Naive thymus-derived CD8-positive, alpha-beta T cell (primary cell): ENCODE data around the gene CTNNBIP1. TPM values are rescaled to one million over a fixed set of nuclear protein-coding genes. Genes with fewer than 3 reads are reported as not detected.

Experiments used
- ATAC-seq, 2 donors: fragments of 150-1000 bp; cut with Tn5 transposase in 1 of 2; sonication (Bioruptor Pico), chemical (Tn5 transposase) in 1 of 2; 1 replicate in 1 of 2; 2 replicates in 1 of 2; pipeline ENCODE4 v1.10.0; 2021; ENCODE audit warnings: mild to moderate bottlenecking in 2 of 2, moderate library complexity in 2 of 2
- POLR2A ChIA-PET: fragments of 350-600 bp; sonication (Branson Sonifier 250); formaldehyde crosslinking; loops from one replicate; lab custom pipeline; 2021; ENCODE audit warnings: antibody characterized with exemption; lab: Charles Lee
- DNase-seq, 10 donors: peaks; one replicate each; pipeline versions ENCODE4 v3.0.0 to v3.0.0-alpha.2; 2020 to 2022
- H3K27ac Mint-ChIP-seq, 10 donors: one replicate each; pipeline ENCODE4 v1.8.0; 2020 to 2022; ENCODE audit warnings: mild to moderate bottlenecking in 10 of 10, mixed read lengths in 10 of 10, moderate library complexity in 4 of 10, inconsistent platforms in 1 of 10
- H3K27me3 Mint-ChIP-seq, 5 donors: one replicate each; pipeline ENCODE4 v1.8.0; 2021 to 2022; ENCODE audit warnings: mixed read lengths in 5 of 5
- H3K36me3 Mint-ChIP-seq, 3 donors: one replicate each; pipeline ENCODE4 v1.8.0; 2020 to 2022; ENCODE audit warnings: mixed read lengths in 3 of 3, mild to moderate bottlenecking in 2 of 3, inconsistent platforms in 1 of 3
- H3K4me1 Mint-ChIP-seq, 4 donors: one replicate each; pipeline ENCODE4 v1.8.0; 2021 to 2022; ENCODE audit warnings: mixed read lengths in 4 of 4
- H3K4me3 Mint-ChIP-seq, 10 donors: one replicate each; pipeline ENCODE4 v1.8.0; 2020 to 2022; ENCODE audit warnings: mild to moderate bottlenecking in 10 of 10, mixed read lengths in 10 of 10, moderate library complexity in 6 of 10, inconsistent platforms in 1 of 10
- H3K9me3 Mint-ChIP-seq, 9 donors: one replicate each; pipeline ENCODE4 v1.8.0; 2020 to 2022; ENCODE audit warnings: mixed read lengths in 9 of 9, mild to moderate bottlenecking in 3 of 9, inconsistent platforms in 1 of 9, moderate library complexity in 1 of 9
- polyA plus RNA-seq, 3 donors: library from polyadenylated mRNA; unstranded; fragments of 300-500 nt; fragmentation: Illumina TruSeq; gene quantifications; one replicate each; pipeline ENCODE4 v1.2.3, GENCODE V29; 2021
- total RNA-seq, 8 experiments: library from RNA in 2 of 8; stranded (reverse) in 2 of 8; gene quantifications; one replicate each; pipeline ENCODE4 v1.2.3 and lab custom pipeline; 2021 to 2026

CTNNBIP1 gene
- total and polyA plus RNA-seq, 5 experiments from 2014 or later: 7.0 to 17.1 (median 8.9) TPM

- Mint-ChIP-seq H3K27me3 (no peaks in the 10 kb centered on the region), H3K27ac (no peak overlapping the region), H3K4me1 (peaks cover 0 to 4% (median 1%) of the 10 kb centered on the region in 4 donors), H3K9me3 (peaks cover 0 to under 1% (median 0%) of the 10 kb centered on the region in 9 donors), H3K4me3 (no peak overlapping the region), H3K36me3 (peaks cover 0 to 14% (median 6%) of the 10 kb centered on the region in 3 donors)
- POLR2A ChIA-PET: interaction anchor here (0.6 kb wide), 3 partner anchors 14 to 233 kb away, joined by 3 to 5 read pairs (median 4); no protein-coding TSS in a partner anchor
- ATAC-seq: no peak
- DNase-seq: no peak
Observed at GRCh38 chr1:9859281-9860014, 50.6 kb downstream of the CTNNBIP1 start.

- ATAC-seq (no peak), DNase-seq (no peak)
- Mint-ChIP-seq H3K27me3 (no peaks in the 10 kb centered on the region), H3K36me3 (peaks cover 4 to 21% (median 13%) of the 10 kb centered on the region in 3 donors), H3K27ac (no peak overlapping the region), H3K9me3 (peaks cover 0 to 10% (median 2%) of the 10 kb centered on the region in 9 donors), H3K4me3 (no peak overlapping the region), H3K4me1 (peaks cover 0 to 4% (median 1%) of the 10 kb centered on the region in 4 donors)
- POLR2A ChIA-PET: interaction anchor here (0.6 kb wide), 1 partner anchor 232 kb away, joined by 5 read pairs; no protein-coding TSS in a partner anchor
Observed at GRCh38 chr1:9858293-9859035, 51.6 kb downstream of the CTNNBIP1 start.

- DNase-seq (no peak), ATAC-seq (no peak)
- Mint-ChIP-seq H3K4me1 (peaks cover 4 to 17% (median 8%) of the 10 kb centered on the region in 4 donors), H3K36me3 (peaks cover 6 to 24% (median 15%) of the 10 kb centered on the region in 3 donors), H3K27me3 (peaks cover 0 to 2% (median 0%) of the 10 kb centered on the region in 5 donors), H3K4me3 (no peak overlapping the region), H3K27ac (no peak overlapping the region), H3K9me3 (peaks cover 0 to 11% (median 2%) of the 10 kb centered on the region in 9 donors)
- POLR2A ChIA-PET: no interaction called here
Observed at GRCh38 chr1:9855186-9855585, 54.9 kb downstream of the CTNNBIP1 start.

GRCh38 chr1:9853249-9853595 lies 56.8 kb downstream of the CTNNBIP1 start:
- Mint-ChIP-seq H3K4me3 (no peak overlapping the region), H3K27ac (no peak overlapping the region), H3K27me3 (peaks cover 0 to 2% (median 0%) of the 10 kb centered on the region in 5 donors), H3K36me3 (peaks cover 6 to 20% (median 13%) of the 10 kb centered on the region in 3 donors), H3K4me1 (peaks cover 7 to 27% (median 15%) of the 10 kb centered on the region in 4 donors), H3K9me3 (peaks cover 0 to 11% (median 2%) of the 10 kb centered on the region in 9 donors)
- DNase-seq: no peak
- ATAC-seq: no peak
- POLR2A ChIA-PET: no interaction called here

GRCh38 chr1:9852410-9853248 lies 57.4 kb downstream of the CTNNBIP1 start:
- POLR2A ChIA-PET: interaction anchor here (0.7 kb wide), 1 partner anchor 125 kb away, joined by 3 read pairs; no protein-coding TSS in a partner anchor
- peaks cover 0 to 2% (median 0%) of the 10 kb centered on the region in 5 donors for H3K27me3 Mint-ChIP-seq

GRCh38 chr1:9852004-9852403 lies 58.1 kb downstream of the CTNNBIP1 start:
- peak overlapping the region in 3 of 10 donors; percentile 9 to 73 (median 39) for H3K4me3 Mint-ChIP-seq
- DNase-seq (no peak), ATAC-seq (no peak)
- H3K9me3 Mint-ChIP-seq: peaks cover 0 to 11% (median 2%) of the 10 kb centered on the region in 9 donors
- peaks cover 0 to 2% (median 0%) of the 10 kb centered on the region in 5 donors for H3K27me3 Mint-ChIP-seq
- POLR2A ChIA-PET: no interaction called here
- H3K27ac Mint-ChIP-seq: peak overlapping the region in 1 of 10 donors; percentile 24
- H3K36me3 Mint-ChIP-seq: peaks cover 6 to 17% (median 10%) of the 10 kb centered on the region in 3 donors
- H3K4me1 Mint-ChIP-seq: peaks cover 7 to 27% (median 19%) of the 10 kb centered on the region in 4 donors

More at GRCh38 chr1:9852410-9853248, 57.4 kb downstream of the CTNNBIP1 start:
- no peak for DNase-seq
- Mint-ChIP-seq H3K36me3 (peaks cover 6 to 17% (median 10%) of the 10 kb centered on the region in 3 donors), H3K27ac (no peak overlapping the region), H3K4me3 (no peak overlapping the region), H3K9me3 (peaks cover 0 to 11% (median 2%) of the 10 kb centered on the region in 9 donors), H3K4me1 (peaks cover 7 to 27% (median 19%) of the 10 kb centered on the region in 4 donors)
- ATAC-seq: no peak

- peak overlapping the region; percentile 67 to 88 (median 79) for H3K4me3 Mint-ChIP-seq
- peak overlapping the region in 6 of 10 donors; percentile 1 to 82 (median 27) for H3K27ac Mint-ChIP-seq
Observed at GRCh38 chr1:9850442-9851162, 59.5 kb downstream of the CTNNBIP1 start.

GRCh38 chr1:9849691-9850441 lies 60.2 kb downstream of the CTNNBIP1 start:
- peak; percentile 86 to 94 for ATAC-seq
- Mint-ChIP-seq H3K9me3 (peaks cover 0 to 11% (median 2%) of the 10 kb centered on the region in 9 donors), H3K36me3 (peaks cover 6 to 13% (median 8%) of the 10 kb centered on the region in 3 donors), H3K27ac (peak overlapping the region in 4 of 10 donors; percentile 1 to 69 (median 40)), H3K27me3 (peaks cover 0 to 2% (median 0%) of the 10 kb centered on the region in 5 donors), H3K4me3 (peak overlapping the region; percentile 67 to 88 (median 79)), H3K4me1 (peaks cover 7 to 27% (median 20%) of the 10 kb centered on the region in 4 donors)
- peak in 4 of 10 donors; percentile 39 to 67 (median 60) for DNase-seq
- POLR2A ChIA-PET: interaction anchor here (0.8 to 1.3 kb wide), 5 partner anchors 20 to 221 kb away, joined by 3 to 9 read pairs (median 4); no protein-coding TSS in a partner anchor

More at GRCh38 chr1:9850442-9851162, 59.5 kb downstream of the CTNNBIP1 start:
- H3K27me3 Mint-ChIP-seq: peaks cover 0 to 2% (median 0%) of the 10 kb centered on the region in 5 donors
- POLR2A ChIA-PET: interaction anchor here (0.8 to 1.3 kb wide), 5 partner anchors 21 to 222 kb away, joined by 3 to 9 read pairs (median 4); no protein-coding TSS in a partner anchor
- peaks cover 6 to 17% (median 10%) of the 10 kb centered on the region in 3 donors for H3K36me3 Mint-ChIP-seq
- DNase-seq: peak in 1 of 10 donors; percentile 16
- H3K9me3 Mint-ChIP-seq: peaks cover 0 to 11% (median 2%) of the 10 kb centered on the region in 9 donors
- peak; percentile 72 to 73 for ATAC-seq
- H3K4me1 Mint-ChIP-seq: peaks cover 7 to 28% (median 21%) of the 10 kb centered on the region in 4 donors

- Mint-ChIP-seq H3K27ac (peak overlapping the region in 3 of 10 donors; percentile 5 to 45 (median 19)), H3K9me3 (peaks cover 0 to 2% (median 0%) of the 10 kb centered on the region in 9 donors), H3K27me3 (peaks cover 0 to 2% (median 0%) of the 10 kb centered on the region in 5 donors), H3K36me3 (no peaks in the 10 kb centered on the region), H3K4me1 (peaks cover 7 to 27% (median 20%) of the 10 kb centered on the region in 4 donors), H3K4me3 (no peak overlapping the region)
- no peak for ATAC-seq
- DNase-seq: no peak
- POLR2A ChIA-PET: interaction anchor here (0.7 kb wide), 1 partner anchor 84 kb away, joined by 3 read pairs; no protein-coding TSS in a partner anchor
Observed at GRCh38 chr1:9848022-9848421, 62.0 kb downstream of the CTNNBIP1 start.

- POLR2A ChIA-PET: interaction anchor here (0.5 kb wide), 1 partner anchor 1185 kb away, joined by 3 read pairs; no protein-coding TSS in a partner anchor
Observed at GRCh38 chr1:9847269-9847668, 62.8 kb downstream of the CTNNBIP1 start.

More at GRCh38 chr1:9847269-9847668, 62.8 kb downstream of the CTNNBIP1 start:
- H3K27me3 Mint-ChIP-seq: peaks cover 0 to 2% (median 0%) of the 10 kb centered on the region in 5 donors
- H3K4me1 Mint-ChIP-seq: peaks cover 7 to 27% (median 20%) of the 10 kb centered on the region in 4 donors
- ATAC-seq (no peak), DNase-seq (no peak)
- H3K27ac Mint-ChIP-seq: no peak overlapping the region
- no peaks in the 10 kb centered on the region for H3K36me3 Mint-ChIP-seq
- H3K9me3 Mint-ChIP-seq: peaks cover 0 to under 1% (median 0%) of the 10 kb centered on the region in 9 donors
- no peak overlapping the region for H3K4me3 Mint-ChIP-seq
